GM12878 (cell line): ENCODE measurements around the gene NPAS3. TPM values are rescaled to one million over a fixed set of nuclear protein-coding genes. Genes with fewer than 3 reads are reported as not detected.

ENCODE experiments used
- ATAC-seq: fragments of 200-7000 bp; cut with Tn5 transposase; 3 replicates; pipeline ENCODE4 v1.9.1; 2020; ENCODE audit warnings: mild to moderate bottlenecking, moderate library complexity
- BruUV-seq: library from RNA; stranded (reverse); fragments of 400-500 nt; replicated peaks from 2 replicates; lab custom pipeline; 2021; lab: Mats Ljungman, UMichigan
- CTCF ChIA-PET: fragments of 300-600 bp; sonication (Branson Sonifier 250); formaldehyde crosslinking; extraction: SDS; loops from one replicate; lab custom pipeline; 2021; ENCODE audit warnings: inconsistent platforms; lab: Yijun Ruan, JAX
- POLR2A ChIA-PET: fragments of 350-600 bp; formaldehyde crosslinking; extraction: SDS; loops from one replicate; lab custom pipeline; 2021; ENCODE audit warnings: inconsistent platforms; lab: Charles Lee
- RAD21 ChIA-PET: fragments of 300-600 bp; sonication (Branson Sonifier 250); formaldehyde crosslinking; loops from one replicate; lab custom pipeline; 2023; ENCODE audit warnings: antibody characterized with exemption; ENCODE audit not compliant: unreplicated experiment; lab: Charles Lee
- SMC1A ChIA-PET: fragments of 300-600 bp; sonication (Branson Sonifier 250); formaldehyde crosslinking; loops from one replicate; lab custom pipeline; 2023; ENCODE audit not compliant: unreplicated experiment, uncharacterized antibody; lab: Charles Lee
- DNase-seq: peaks from one replicate; pipeline ENCODE4 v3.0.0-alpha.2; 2011; ENCODE audit warnings: low read depth, low spot score
- FAIRE-seq: peaks from 3 replicates; lab custom pipeline; 2011; peaks lifted over from hg19 to GRCh38; lab: Jason Lieb, UNC
- H2AFZ ChIP-seq: 2 replicates; pipeline ENCODE4 v1.6.0; 2011; ENCODE audit warnings: low read depth, low read length, control low read depth; ENCODE audit not compliant: control insufficient read depth
- H3K27ac ChIP-seq: 2 replicates; pipeline ENCODE4 v1.5.1; 2011; ENCODE audit warnings: control low read depth; ENCODE audit not compliant: control insufficient read depth, insufficient read depth
- H3K27me3 ChIP-seq, 2 experiments: replicated peaks in 1 of 2; 2 replicates each; pipeline versions ENCODE4 v1.6.0 to v1.6.1; 2011; ENCODE audit warnings: low read length in 1 of 2; ENCODE audit not compliant: control insufficient read depth in 2 of 2, insufficient read depth in 2 of 2
- H3K36me3 ChIP-seq, 2 experiments: 2 replicates each; pipeline ENCODE4 v1.5.1; 2011; ENCODE audit warnings: low read length in 1 of 2; ENCODE audit not compliant: control insufficient read depth in 2 of 2, insufficient read depth in 2 of 2
- H3K4me1 ChIP-seq: 2 replicates; pipeline ENCODE4 v1.6.1; 2011; ENCODE audit warnings: mild to moderate bottlenecking, low read length, moderate library complexity, mixed read lengths; ENCODE audit not compliant: control insufficient read depth, insufficient read depth
- H3K4me2 ChIP-seq: 2 replicates; pipeline ENCODE4 v1.6.0; 2011; ENCODE audit warnings: control low read depth; ENCODE audit not compliant: control insufficient read depth, insufficient read depth
- H3K4me3 ChIP-seq: fragments of 200-600 bp; sonication (generic); 2 replicates; pipeline ENCODE4 v1.5.1; 2016
- H3K79me2 ChIP-seq: 2 replicates; pipeline ENCODE4 v1.6.0; 2011; ENCODE audit warnings: low read length; ENCODE audit not compliant: control insufficient read depth, insufficient read depth
- H3K9ac ChIP-seq: 2 replicates; pipeline ENCODE4 v1.8.0; 2011; ENCODE audit warnings: low read length, control low read depth, mixed read lengths; ENCODE audit not compliant: control insufficient read depth, insufficient read depth
- H3K9me3 ChIP-seq: replicated peaks from 3 replicates; pipeline ENCODE4 v1.5.1; 2011; ENCODE audit warnings: mild to moderate bottlenecking, low read length; ENCODE audit not compliant: control insufficient read depth, insufficient read depth
- H4K20me1 ChIP-seq: 2 replicates; pipeline ENCODE4 v1.6.0; 2011; ENCODE audit not compliant: control insufficient read depth, insufficient read depth
- TAF1 ChIP-seq: IDR thresholded peaks from 2 replicates; pipeline ENCODE4 v1.6.1; 2011; ENCODE audit warnings: mild to moderate bottlenecking, low read depth, low read length, borderline replicate concordance
- WGBS: methylation state at CpG from one replicate; pipeline ENCODE4 v1.1.6; 2016; ENCODE audit warnings: low lambda C conversion rate; ENCODE audit not compliant: insufficient replicate concordance, insufficient coverage; ENCODE audit errors: missing lambda C conversion rate; 5-methylcytosine and 5-hydroxymethylcytosine counted together
- in situ Hi-C: fragments of 300-500 bp; cut with MboI; formaldehyde crosslinking; loops from 9 replicates; pipeline ENCODE4 v1.14.3; 2018; ENCODE audit warnings: mixed read lengths
- intact Hi-C: fragments of 100-400 bp; cut with micrococcal nuclease; formaldehyde crosslinking; loops from one replicate; pipeline ENCODE4 v1.14.2; 2022; ENCODE audit not compliant: unreplicated experiment
- polyA plus RNA-seq, 11 experiments: library from polyadenylated mRNA; depleted of rRNA in 4 of 11; unstranded in 6 of 11; stranded (reverse) in 5 of 11; fragments of >200 nt; fragmentation: Nextera tagmentation in 4 of 11; fragmentation: Illumina TruSeq in 1 of 11; extraction: Ambion mirVana in 4 of 11; extraction: Trizol in 1 of 11; gene quantifications; 1 replicate in 1 of 11; 2 replicates in 10 of 11; pipeline versions ENCODE4 v1.2.1 to v1.2.3, GENCODE V29; 2011 to 2016; ENCODE audit warnings: inconsistent platforms in 2 of 11, missing spikeins in 2 of 11, low read depth in 1 of 11
- total RNA-seq, 4 experiments: library from RNA; depleted of rRNA in 3 of 4; stranded (reverse); fragments of >200 nt in 3 of 4; fragmentation: Illumina TruSeq in 1 of 4; extraction: Trizol in 1 of 4; gene quantifications; 2 replicates each; pipeline versions ENCODE4 v1.2.1 to v1.2.3, GENCODE V29; 2013 to 2021
- TF ChIP-seq, protein P1 (sequence below): fragments of 150-350 bp; IDR thresholded peaks from 2 replicates; pipeline ENCODE4 v1.6.1; 2014; ENCODE audit warnings: mild to moderate bottlenecking, low read depth, low read length
- TF ChIP-seq, protein P2 (sequence below): fragments of 450-650 bp; formaldehyde crosslinking; IDR thresholded peaks from 2 replicates; pipeline ENCODE4 v1.4.0; 2022; ENCODE audit warnings: mild to moderate bottlenecking, moderate library complexity

Gene NPAS3
- total and polyA plus RNA-seq, 10 of the 15 experiments (the other 5 are each of a cell fraction or from before 2014, with no cell fraction given), result under 0.01 to 2.7 (median 0.03) TPM; not detected in 6

- H3K27me3 ChIP-seq, result no peaks in the 10 kb centered on the region
- TF ChIP-seq, protein P1, sequence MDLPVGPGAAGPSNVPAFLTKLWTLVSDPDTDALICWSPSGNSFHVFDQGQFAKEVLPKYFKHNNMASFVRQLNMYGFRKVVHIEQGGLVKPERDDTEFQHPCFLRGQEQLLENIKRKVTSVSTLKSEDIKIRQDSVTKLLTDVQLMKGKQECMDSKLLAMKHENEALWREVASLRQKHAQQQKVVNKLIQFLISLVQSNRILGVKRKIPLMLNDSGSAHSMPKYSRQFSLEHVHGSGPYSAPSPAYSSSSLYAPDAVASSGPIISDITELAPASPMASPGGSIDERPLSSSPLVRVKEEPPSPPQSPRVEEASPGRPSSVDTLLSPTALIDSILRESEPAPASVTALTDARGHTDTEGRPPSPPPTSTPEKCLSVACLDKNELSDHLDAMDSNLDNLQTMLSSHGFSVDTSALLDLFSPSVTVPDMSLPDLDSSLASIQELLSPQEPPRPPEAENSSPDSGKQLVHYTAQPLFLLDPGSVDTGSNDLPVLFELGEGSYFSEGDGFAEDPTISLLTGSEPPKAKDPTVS, result no peak
- TF ChIP-seq, protein P2, sequence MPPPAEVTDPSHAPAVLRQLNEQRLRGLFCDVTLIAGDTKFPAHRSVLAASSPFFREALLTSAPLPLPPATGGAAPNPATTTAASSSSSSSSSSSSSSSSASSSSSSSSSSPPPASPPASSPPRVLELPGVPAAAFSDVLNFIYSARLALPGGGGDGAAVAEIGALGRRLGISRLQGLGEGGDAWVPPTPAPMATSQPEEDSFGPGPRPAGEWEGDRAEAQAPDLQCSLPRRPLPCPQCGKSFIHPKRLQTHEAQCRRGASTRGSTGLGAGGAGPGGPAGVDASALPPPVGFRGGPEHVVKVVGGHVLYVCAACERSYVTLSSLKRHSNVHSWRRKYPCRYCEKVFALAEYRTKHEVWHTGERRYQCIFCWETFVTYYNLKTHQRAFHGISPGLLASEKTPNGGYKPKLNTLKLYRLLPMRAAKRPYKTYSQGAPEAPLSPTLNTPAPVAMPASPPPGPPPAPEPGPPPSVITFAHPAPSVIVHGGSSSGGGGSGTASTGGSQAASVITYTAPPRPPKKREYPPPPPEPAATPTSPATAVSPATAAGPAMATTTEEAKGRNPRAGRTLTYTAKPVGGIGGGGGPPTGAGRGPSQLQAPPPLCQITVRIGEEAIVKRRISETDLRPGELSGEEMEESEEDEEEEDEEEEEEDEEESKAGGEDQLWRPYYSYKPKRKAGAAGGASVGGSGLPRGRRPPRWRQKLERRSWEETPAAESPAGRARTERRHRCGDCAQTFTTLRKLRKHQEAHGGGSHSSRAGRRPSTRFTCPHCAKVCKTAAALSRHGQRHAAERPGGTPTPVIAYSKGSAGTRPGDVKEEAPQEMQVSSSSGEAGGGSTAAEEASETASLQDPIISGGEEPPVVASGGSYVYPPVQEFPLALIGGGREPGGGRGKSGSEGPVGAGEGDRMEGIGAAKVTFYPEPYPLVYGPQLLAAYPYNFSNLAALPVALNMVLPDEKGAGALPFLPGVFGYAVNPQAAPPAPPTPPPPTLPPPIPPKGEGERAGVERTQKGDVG (CRISPR knock-in tag), result no peak
- TF ChIP-seq TAF1, result no peak
- CTCF ChIA-PET, result interaction anchor here (0.6 to 3.6 kb wide), 3 partner anchors 10 to 286 kb away, joined by 3 to 15 read pairs (median 6); no protein-coding TSS in a partner anchor
- H3K9ac ChIP-seq, result no peak overlapping the region
- H3K4me3 ChIP-seq, result no peak overlapping the region
- no peak for FAIRE-seq
- no peaks in the 10 kb centered on the region for H3K79me2 ChIP-seq
- in situ Hi-C loops, result no loop called here
- RAD21 ChIA-PET, result interaction anchor here (1.2 kb wide), 3 partner anchors 11 to 19 kb away, joined by 3 to 6 read pairs (median 3); no protein-coding TSS in a partner anchor
- H3K27ac ChIP-seq, result no peak overlapping the region
- no peak overlapping the region for H2AFZ ChIP-seq
- no peak for ATAC-seq
- BruUV-seq, result no TSS peak
- H3K9me3 ChIP-seq, result no peaks in the 10 kb centered on the region
- SMC1A ChIA-PET, result interaction anchor here (0.9 to 2.3 kb wide), 6 partner anchors 8 to 400 kb away, joined by 3 to 7 read pairs (median 4); no protein-coding TSS in a partner anchor
- no peaks in the 10 kb centered on the region for H3K36me3 ChIP-seq
- H3K4me2 ChIP-seq, result no peak overlapping the region
- 40% methylated on average over 4 of the region's 4 CpGs for WGBS
- H4K20me1 ChIP-seq, result no peaks in the 10 kb centered on the region
- no peaks in the 10 kb centered on the region for H3K4me1 ChIP-seq
- POLR2A ChIA-PET, result no interaction called here
- intact Hi-C loops, result no loop called here
- DNase-seq, result no peak
These were observed 748.2 kb downstream of the NPAS3 start for GRCh38 chr14:33686856-33687255.
